Tongue (tissue), 2 donors: Measurements from ENCODE around the gene SOBP. TPM values are rescaled to one million over a fixed set of nuclear protein-coding genes. Genes with fewer than 3 reads are reported as not detected.
"Not testable (repeated sequence)": the region's sequence is repeated elsewhere in the genome, so short reads cannot be mapped to it uniquely, and the experiment has no call there.

Experiments
- DNase-seq: peaks from one replicate; pipeline ENCODE4 v3.0.0-alpha.2; 2015
- total RNA-seq: library from RNA; depleted of rRNA; stranded (reverse); fragments of >200 nt; gene quantifications from one replicate; pipeline ENCODE4 v1.2.3, GENCODE V29; 2014

SOBP gene
- total RNA-seq, 1 donor from 2014 or later = 19.2 TPM

DNA sequence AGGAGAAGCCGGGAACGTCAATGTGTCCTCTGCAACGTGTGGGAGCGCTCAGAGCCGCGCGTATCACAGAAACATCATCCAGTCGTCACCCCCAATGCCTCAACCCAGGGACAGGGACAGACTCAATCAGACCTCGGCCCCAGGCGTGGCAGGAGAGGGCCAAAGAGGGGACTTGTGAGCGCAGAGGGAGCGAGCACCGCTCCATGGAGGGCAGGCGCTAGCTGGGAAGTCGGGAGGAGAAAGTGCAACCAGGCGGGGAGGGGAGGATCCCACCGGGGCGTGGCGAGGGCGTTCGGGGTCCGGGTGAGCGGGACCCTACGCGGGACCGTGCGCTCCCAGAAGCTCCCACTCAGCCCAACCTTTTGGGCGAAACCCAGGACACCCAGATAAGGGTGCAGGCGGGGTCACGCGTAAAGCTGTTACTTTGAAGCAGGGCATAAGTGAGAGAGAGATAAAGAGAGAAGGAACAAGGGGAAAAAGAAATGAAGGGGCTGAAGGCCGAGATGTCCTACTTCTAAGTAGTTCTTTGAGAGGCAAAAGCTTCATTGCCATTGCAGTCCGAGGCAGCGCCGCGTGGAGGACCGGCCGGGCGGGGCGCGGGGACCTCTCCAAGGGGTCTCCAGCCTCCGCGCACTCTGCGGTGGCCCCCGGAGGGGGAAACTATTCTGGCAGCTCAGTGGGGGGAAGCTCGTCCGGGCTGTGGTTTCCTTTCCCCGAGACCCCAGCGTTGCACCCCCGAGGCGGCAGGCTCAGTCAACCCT, 862 bp upstream of the SOBP start:
- peak; percentile 74 for DNase-seq

DNA sequence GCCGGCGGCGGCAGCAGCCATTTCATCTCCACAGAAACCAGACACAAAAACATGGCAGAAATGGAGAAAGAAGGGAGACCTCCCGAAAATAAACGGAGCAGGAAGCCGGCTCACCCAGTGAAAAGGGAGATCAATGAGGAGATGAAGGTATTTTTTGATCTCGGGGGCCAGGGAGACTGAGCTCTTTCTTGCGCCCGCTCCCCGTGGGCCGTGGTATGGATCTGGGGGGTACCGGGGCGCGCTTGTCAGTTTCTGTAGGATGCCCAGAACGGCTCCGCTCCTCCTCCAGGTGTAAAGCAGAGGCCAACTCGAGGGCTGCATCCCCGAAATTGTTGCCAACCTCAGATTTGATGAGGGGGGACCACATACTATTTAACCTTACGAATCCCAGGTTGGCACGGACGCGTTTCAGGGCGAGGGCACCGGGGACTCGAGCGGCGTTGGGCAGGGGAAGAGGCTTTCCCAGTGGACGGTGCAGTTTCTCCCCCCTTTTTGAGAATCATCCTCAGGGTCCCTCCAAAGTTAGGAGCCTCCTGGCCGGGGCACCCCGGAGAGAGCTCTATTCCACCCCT, 735 bp downstream of the SOBP start:
- DNase-seq = peak; percentile 59

DNA sequence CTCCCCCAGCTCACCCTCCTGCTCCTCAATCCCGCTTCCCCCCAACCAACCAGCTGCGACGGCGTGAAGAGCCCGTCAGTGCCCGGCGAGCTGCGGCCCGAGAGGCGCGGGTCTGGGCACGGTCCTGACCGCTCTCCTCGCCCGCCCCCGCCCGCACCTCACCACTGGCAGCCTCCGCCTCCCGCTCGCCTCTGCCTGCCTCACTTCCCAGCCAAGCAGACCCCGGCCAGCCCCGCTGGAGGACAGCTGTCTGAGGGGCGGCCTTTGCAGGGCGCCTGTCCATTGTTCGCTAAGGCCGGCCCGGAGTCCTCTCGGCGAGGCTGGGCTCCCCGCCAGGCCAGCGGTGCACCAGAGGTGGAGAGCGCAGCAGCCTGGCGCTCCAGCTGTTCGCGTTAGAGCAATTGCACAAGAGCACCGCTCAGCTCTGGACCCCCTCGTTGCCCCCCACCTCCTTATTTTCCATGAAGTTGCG, 1.3 kb downstream of the SOBP start:
- DNase-seq = peak; percentile 90

DNA sequence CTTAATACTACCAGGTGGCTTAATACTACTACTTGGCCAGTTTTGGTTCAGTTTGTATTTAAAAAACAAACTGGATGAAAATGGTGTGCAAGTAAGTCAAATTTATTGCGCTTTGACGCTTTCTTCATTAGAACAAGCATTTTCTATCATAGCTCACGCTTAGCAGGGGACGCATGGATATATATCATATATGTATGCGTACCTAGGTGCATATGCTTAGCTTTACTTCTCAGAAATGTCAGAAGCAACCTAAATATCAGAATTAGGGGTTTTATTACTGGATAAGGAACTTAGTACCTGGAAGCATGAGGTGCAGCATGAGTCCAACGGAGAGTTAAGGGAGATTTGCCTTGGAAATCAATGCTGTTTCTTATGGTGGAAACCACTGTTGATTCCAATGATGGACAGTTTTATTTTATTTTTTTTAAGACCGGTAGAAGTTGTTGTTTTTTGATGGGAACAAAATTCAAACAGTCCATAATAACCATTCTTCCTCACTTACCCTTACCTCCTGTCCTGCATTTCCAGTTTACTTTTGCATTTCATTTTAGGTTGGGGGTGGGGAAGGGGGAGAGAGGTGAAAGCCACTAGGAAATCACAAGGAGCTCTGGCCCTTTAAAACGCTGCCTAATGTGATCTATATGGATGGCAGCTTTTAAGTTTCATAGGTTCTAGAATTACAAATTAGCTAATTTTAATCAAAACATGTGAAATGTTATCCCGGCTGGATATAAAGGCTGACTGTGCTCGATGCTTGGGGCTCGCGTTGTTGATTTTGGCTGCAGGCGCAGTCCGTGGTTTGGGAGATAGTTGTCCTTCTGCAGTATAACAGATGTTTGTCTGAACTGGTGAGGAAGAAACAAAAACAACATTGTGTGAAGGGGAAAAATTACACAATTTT, 2.1 kb downstream of the SOBP start:
- DNase-seq = peak; percentile 62

DNA sequence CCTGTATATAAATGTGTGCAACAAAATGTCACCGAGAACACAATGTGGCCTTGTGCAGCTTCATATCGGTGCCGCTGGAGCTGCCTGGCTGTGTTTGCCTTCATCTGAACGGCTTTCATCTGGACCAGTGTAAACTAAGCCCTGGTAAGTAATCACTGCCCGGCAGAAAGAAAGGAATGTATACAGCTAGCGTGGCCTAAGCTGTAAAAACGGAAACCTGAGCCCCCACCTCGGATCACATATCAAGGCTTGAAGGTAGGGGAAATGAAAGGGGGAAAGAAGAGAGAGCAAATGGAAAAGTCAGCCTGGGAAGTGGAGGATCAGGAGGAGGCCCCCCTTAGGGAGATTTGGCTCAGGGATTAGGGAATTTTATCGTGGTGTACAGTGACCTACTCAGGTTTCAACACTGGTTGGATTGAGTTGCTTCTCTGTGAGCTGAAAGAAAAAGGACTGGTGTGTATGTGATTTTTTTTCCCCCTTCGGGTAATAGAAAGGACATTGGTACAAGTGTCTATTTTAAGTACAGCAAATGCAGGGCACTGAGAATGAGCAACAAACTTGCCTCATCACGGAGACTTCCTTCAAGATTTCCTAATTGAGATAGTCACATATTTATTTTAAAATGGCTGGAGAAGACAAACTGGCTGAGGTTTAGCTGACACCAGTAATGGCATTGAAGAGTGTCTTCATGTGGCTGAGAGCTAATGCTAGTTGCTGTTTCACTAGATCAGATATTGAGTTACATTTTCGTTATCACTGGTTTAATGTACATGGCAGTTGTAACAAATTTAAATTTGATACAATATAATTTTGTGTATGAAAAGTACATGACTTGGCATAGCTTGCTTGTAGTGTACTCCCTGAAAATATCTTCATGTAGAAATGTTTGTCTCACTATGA, 3.5 kb downstream of the SOBP start:
- DNase-seq = peak; percentile 70

DNA sequence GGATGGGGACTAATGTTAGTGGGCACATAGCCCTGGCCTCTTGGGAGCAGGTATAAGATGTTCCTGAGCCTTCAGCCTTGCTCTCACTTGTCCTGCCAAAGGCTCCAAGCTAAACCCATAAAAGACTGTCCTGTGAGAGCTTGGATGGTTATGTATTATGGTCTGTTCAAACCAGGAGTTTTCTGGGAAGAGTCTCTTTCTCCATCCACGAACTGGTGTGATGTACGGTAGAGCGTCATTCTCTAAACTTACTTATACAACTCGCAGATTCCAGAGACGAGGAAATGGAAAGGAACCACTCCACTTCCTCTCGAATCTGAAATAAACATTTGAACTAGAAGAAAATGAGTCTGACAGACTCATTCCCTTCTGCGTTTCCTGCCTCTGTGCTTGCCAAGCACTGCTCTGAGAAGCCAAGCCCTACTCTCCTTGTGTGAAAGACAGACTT, 5.3 kb downstream of the SOBP start:
- peak; percentile 80 for DNase-seq

DNA sequence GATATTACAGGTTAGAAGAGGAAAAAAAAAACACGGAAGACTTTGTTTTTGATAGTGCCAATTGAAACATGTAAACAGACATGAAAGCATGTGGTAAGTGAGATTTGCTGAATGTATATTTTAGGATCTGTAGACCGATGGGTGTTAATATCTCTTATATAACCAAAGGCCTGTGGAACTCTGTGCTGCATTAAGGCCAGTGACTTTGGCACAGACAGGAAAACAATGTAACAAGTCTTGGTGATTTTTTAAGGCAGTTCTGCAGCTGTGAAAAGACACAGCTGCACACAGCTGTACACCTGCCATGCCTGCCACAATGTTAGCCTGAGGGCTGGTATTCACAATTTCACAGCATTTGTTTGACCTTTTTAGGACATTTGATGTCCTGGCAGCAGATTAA, 6.1 kb downstream of the SOBP start:
- peak; percentile 77 for DNase-seq

DNA sequence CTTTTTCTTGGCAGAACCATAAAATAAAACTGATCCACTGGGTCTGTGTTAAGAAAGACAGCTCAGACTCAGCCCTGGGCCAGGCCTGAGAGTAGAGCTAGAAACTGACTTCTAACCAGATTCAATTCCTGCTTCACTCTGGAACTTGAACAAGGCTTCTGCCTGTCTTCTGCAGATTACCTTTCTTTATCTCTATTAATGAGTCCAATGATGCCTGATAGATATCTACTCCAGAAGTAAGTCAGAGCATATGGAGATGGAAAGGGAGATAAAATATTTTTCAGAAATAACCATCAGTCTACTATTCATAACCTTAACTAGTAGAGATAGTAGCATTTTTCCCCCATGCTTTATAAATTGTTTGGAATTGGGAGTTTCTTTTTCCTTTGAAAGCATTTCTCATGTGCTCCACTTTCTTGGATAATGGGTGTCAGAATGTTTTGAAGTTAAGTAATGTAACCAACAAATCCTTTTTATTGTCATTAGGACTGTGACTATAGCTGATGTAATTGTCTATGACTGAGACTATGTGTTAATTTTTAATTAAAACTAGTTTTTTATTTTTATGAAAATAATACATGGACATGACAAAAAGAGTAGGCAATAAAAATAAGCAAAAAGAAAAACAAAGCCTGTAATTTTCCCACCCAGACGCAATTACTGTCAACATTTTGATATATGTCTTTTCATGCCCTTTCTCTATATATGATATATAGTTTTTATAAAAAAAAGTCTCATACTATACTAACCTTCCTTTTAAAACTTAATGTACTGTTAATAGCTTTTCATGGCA, 7.2 kb downstream of the SOBP start:
- no peak for DNase-seq

DNA sequence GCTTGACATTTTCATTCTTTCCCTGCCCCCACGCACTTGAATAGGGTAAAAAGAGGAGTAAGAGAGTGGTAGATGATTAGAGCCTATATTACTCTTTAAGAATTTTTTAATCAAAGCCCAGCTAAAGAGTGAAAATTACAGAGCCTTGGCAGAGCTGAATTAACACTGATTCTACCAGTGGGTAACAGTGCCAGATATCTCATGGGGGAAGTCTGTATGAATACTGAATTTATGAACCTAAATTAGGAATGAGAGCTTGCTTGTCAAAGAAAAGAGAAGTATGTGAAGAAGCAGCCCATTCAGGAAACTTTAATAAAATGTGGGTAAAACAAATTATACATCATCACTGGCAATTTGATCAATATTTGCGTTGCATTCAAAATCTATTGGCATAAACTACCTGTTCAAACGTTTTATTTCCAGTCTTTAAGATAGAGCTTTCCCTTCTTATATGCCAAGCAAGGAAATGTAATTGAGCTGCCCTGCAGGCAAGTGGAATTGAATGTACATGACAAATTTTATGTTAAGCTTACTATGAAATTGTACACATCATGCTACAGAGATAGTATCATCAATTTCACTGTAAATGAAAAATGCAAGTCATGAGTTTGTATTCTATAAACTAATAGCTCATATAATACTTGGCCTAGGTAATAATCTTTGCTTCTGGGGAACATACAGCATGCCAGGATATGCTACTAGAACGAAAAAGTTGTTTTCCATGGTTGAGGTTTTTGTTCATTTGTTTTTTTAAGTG, 14.5 kb downstream of the SOBP start:
- no peak for DNase-seq

DNA sequence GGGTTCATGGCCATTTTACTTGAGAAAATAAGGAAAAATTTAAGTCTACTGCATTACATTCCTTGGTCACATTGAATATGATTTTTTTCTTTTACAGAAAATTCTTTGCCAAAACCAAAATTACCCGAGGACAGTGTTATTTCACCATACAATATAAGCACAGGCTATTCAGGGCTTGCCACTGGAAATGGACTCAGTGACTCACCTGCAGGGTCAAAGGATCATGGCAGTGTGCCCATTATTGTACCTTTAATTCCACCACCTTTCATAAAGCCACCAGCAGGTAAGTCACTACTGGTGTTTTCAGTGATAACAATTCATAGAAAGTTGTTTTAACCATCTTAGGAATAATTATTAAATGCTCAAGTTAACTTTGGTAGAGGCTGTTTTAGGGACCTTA, 16.2 kb downstream of the SOBP start:
- no peak for DNase-seq

DNA sequence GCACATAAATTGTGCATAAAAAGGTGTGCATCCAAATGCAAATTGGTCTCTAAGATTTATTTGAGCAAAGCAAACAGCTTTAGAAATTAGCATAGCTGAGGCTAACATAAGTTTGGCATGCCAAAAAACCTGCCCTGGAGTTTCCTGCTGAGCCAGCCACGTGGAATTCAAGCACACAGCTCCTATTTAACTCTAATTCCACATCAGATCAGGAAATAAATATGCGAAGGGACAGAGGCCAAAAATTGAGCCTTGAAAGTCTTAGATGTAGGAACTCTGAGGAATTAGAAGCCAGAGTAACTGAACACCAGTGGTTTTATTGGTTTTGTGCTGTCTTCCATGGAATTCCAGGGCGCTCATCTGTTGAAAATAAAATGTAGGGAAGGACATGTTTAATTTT, 19.6 kb downstream of the SOBP start:
- peak; percentile 64 for DNase-seq

DNA sequence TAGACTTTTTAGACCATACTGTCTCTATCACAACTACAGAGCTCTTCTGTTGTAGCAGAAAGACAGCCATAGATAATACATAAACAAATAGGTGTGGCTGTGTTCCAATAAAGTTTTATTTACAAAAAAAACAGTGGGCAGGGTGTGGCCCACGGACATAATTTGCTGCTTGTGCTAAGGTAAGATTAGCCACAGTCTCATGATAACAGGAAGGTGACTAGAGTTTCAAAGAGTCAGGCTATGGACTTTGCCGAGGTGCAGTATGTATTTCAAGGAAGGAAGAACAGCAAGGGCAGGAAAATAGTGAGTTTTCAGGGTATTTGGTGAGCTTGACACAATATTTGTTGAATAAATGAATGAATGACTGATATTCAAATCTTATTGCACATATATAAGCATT, 20.2 kb downstream of the SOBP start:
- DNase-seq = no peak

DNA sequence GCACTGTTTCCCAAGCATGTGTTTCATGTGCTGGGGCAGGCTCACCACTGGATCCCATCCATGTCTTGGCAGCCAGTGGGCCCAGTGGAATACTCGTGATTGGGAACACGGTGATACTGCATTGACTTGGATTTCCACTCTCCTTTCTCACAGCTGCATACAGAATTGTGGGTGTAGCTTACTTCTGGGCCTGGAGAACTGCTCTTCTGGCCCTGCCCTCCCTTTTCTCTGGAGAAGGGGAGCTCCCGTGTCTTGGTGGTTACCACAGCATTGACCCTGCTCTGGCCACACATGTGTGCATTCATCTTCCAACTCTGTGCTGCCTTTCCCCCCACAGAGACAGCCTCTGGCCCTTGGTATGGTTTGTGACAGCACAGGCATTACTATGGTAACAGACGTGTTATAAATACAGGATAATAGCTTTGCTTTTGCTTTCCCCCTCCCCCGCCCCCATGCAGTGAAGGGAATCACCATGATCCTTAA, 21.6 kb downstream of the SOBP start:
- peak; percentile 65 for DNase-seq

DNA sequence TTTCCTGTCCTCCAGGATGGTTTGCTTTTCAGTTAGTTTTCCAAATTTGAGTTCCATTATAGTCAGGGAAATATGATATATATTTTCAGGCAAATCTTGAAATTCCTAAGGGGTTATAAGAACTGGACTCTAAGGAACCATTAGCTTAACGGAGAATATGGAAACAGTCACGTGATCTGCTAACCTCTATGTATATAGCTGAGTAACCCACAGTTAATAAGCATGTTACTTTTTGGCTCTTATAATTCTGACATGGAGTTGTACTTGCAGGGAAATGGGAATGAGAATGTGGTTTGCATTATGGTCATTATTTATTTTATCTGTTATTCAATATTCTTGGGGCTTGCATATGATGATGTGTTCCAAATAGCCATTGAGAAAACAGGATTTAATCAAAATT, 23.3 kb downstream of the SOBP start:
- no peak for DNase-seq

DNA sequence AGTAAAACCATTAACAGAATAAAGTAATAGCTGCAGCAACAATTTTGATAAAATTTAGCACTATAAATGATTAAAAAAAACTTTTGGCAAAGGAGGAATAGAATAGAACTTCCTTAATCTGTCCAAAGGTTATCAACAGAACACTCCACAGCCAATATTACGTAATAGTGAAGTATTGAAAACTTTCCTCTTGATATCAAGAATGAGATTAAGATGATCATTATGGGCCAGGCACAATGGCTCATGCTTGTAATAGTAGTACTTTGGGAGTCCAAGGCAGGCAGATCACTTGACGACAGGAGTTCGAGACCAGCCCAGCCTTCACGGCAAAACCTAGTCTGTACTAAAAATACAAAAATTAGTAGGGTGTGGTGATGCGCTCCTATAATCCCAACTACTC, 26.0 kb downstream of the SOBP start:
- no peak for DNase-seq

DNA sequence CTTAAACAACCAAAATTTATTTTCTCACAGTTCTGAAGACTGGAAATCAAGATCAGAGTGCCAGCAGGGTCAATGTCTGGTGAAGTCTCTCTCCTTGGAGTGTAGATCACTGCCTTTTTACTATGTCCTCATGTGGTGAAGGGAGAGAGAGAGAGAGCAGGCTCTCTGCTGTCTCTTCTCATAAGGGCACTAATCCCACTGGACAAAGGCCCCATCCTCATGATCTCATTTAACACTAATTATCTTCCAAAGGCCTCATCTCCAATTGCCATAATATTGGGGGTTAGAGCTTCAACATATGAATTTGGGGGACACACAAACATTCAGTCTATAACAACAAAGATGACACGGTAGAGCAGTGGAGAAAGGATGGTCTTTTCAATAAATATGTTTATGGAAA, 27.4 kb downstream of the SOBP start:
- no peak for DNase-seq

DNA sequence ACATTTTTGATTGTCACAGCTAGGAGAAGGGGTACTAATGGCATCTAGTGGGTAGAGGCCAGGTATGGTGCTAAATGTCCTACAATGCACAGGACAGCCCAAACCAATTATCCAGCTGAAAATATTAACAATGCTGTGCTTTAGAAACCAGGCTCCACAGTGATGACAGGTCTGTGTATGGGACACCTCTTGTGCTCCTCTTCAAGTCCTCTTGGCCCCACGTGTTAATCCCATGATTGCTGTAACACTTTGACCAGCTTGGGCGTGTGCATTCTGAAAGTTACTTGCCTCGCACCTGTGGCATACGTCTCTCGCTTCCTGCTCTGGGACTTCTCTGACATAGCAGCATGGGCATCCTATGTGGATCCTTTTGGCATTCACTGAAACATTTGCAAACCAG, 29.3 kb downstream of the SOBP start:
- DNase-seq = not testable (repeated sequence)

DNA sequence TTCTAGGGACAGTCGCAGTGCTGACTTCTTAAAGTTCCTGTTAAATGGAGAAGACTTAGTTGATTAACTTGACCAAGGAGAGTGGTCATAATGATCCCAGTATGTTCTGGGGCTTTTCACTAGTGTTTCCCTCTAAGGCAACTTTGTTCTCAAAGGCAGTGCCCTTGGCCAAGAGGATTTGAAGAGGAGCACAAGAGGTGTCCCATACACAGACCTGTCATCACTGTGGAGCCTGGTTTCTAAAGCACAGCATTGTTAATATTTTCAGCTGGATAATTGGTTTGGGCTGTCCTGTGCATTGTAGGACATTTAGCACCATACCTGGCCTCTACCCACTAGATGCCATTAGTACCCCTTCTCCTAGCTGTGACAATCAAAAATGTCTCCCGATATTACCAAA, 30.8 kb downstream of the SOBP start:
- not testable (repeated sequence) for DNase-seq

DNA sequence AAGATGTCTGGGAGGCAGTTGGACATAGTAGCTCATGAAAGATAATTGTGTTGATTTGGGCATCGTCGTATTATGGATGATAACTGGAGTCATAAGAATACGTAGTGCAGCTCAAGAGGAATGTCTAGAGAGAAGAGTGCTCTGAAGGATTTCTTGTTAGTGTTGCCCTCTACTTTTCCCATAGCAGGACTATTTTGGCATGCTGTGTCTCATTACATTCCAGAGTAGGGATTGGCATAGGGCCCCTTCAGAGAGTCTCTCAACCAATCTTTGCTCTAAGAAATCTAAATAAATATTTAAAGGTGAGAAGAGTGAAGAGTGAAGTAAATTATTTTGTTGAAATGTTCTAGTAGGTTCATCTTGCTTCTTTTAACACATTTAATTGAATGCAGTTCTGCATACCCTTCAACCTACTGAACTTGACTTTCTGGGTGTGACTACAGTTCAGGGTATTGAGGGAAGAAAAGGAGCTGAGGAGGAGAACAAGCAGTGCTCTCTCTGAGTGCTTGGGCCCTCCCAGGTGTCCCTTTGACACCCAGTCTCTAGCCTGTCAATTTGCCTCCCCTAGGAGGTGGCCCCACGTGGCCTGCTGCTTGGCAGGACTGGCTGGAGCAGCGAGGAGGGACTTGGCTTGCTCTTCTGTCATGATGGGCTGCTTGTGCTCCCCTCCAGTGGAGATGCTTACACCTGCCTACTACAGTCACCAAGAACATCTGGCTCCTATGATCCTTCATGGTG, 33.3 kb downstream of the SOBP start:
- no peak for DNase-seq
